ENCODE results near the gene NEK10. TPM values are rescaled to one million over a fixed set of nuclear protein-coding genes. Genes with fewer than 3 reads are reported as not detected.
A peak's percentile ranks its signal among the peaks of the same experiment; 100 is the strongest.
"Not testable (repeated sequence)": the region's sequence is repeated elsewhere in the genome, so short reads cannot be mapped to it uniquely, and the experiment has no call there.

The NEK10 gene
- polyA plus RNA-seq (2012; ENCODE audit: insufficient read depth, insufficient read length, low read depth): not detected

GRCh38 chr3:27368831-27369607, at the start of gene NEK10:
NEK10 (minus strand) TSS chr3:27369383; CDS start chr3:27352882, 16,501 bp downstream.
- peak; percentile 88 for DNase-seq
- H3K9me3 ChIP-seq: no peaks in the 10 kb centered on the region
- no peak for TF ChIP-seq CTCF (IDR thresholded peaks at IDR 0.05; ENCODE audit: low read depth, low read length)
- H3K4me3 ChIP-seq (ENCODE audit: low read depth, low read length): peak within 1 kb of the TSS; percentile 70
- H3K27me3 ChIP-seq: no peaks in the 10 kb centered on the region
- H3K36me3 ChIP-seq: no peaks in the 10 kb centered on the region
- H3K4me1 ChIP-seq: no peaks in the 10 kb centered on the region

DNA sequence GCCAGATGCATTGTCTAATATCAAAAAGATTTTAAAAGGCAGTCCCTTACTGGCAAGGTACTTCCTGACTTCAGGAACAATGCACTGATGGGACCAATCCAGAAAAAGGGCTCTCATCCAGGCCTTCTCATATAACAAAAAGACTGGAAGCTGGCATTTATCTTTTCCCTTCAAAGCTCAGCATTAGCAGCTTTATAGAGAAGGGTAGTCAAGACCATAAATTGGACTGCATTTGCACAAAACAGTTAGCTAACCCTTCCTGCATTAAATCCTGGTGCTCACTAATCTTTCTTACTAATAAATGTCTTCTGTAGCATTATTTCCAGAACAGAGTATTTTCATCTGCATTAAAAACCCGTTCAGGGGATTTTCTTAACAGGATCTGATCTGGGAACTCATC, 46.0 kb upstream of the NEK10 start:
- Histone ChIP-seq H3K4me3 (ENCODE audit: low read depth, low read length) (no peak overlapping the region), H3K4me1 (no peaks in the 10 kb centered on the region), H3K36me3 (no peaks in the 10 kb centered on the region), H3K9me3 (no peaks in the 10 kb centered on the region), H3K27me3 (no peaks in the 10 kb centered on the region)
- no peak for TF ChIP-seq CTCF (IDR thresholded peaks at IDR 0.05; ENCODE audit: low read depth, low read length)
- DNase-seq: no peak

DNA sequence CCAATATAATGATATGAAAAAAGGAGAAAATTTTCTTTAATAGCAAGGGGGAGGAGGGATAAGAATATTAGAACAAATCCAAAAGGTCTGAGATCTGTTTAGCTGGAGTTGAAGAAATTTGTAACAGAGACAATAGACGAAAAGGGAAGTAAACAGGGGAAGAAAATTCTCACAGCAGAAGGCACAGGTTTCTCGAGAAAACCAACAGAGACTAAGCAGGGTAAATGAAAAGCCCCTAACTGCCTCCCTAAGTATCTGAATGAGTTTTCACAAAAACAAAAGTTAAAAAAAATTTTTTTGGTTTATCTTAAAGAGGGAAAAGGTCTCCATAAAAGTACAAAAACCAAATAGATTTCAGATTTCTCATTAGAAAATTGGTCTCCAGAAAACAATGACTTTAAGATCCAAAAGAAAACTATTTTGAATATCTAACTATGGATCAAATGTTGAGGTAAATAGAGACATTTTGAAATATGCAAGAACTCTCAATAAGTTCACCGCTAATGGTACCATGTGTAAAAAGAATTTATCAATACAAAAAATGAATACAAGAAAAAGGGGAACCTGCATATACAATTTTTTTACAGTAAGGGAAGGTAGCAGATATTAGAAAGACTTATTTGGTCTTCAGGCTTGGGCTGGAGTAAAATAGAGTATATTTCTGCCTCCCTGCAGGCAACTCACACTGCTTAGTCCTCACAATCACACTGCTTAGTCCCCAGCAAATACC, 23.9 kb upstream of the NEK10 start:
- no peaks in the 10 kb centered on the region for H3K4me1 ChIP-seq
- H3K27me3 ChIP-seq: no peaks in the 10 kb centered on the region
- no peak for TF ChIP-seq CTCF (IDR thresholded peaks at IDR 0.05; ENCODE audit: low read depth, low read length)
- H3K36me3 ChIP-seq: no peaks in the 10 kb centered on the region
- DNase-seq: no peak
- no peaks in the 10 kb centered on the region for H3K9me3 ChIP-seq
- H3K4me3 ChIP-seq (ENCODE audit: low read depth, low read length): no peak overlapping the region

GRCh38 chr3:27392414-27392813, 23.2 kb upstream of the NEK10 start:
- not testable (repeated sequence) for H3K9me3 ChIP-seq; H3K27me3 ChIP-seq; H3K36me3 ChIP-seq; H3K4me1 ChIP-seq; DNase-seq; H3K4me3 ChIP-seq (ENCODE audit: low read depth, low read length)

GRCh38 chr3:27391796-27392195, 22.6 kb upstream of the NEK10 start:
- Histone ChIP-seq H3K4me1 (no peaks in the 10 kb centered on the region), H3K27me3 (no peaks in the 10 kb centered on the region), H3K4me3 (ENCODE audit: low read depth, low read length) (no peak overlapping the region), H3K36me3 (no peaks in the 10 kb centered on the region), H3K9me3 (no peaks in the 10 kb centered on the region)
- no peak for TF ChIP-seq CTCF (IDR thresholded peaks at IDR 0.05; ENCODE audit: low read depth, low read length)
- no peak for DNase-seq

DNA sequence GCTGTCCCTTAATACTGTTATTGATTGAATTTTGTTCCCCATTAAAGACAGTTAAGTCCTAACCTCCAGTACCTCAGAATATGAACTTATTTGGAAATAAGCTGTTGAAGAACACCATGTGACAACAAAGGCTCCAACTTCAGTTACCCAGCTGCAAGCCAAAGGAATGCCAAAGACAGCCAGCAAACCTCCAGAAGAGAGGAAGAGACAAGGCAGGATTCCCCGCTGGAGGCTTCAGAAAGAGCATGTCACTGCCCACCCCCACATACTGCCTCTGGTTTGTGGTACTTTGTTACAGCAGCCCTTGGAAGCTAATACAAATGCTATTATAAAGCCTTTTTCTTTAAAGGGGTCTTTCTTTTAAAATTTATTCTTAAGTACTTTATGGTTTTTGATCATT, 18.4 kb upstream of the NEK10 start:
- no peak for DNase-seq
- no peak for TF ChIP-seq CTCF (IDR thresholded peaks at IDR 0.05; ENCODE audit: low read depth, low read length)
- Histone ChIP-seq H3K9me3 (no peaks in the 10 kb centered on the region), H3K4me3 (ENCODE audit: low read depth, low read length) (no peak overlapping the region), H3K4me1 (no peaks in the 10 kb centered on the region), H3K27me3 (no peaks in the 10 kb centered on the region), H3K36me3 (no peaks in the 10 kb centered on the region)

Measured in BE2C (cell line).